ENCODE measurements around the gene KCNA1. TPM values are rescaled to one million over a fixed set of nuclear protein-coding genes. Genes with fewer than 3 reads are reported as not detected.

Gene KCNA1
- total RNA-seq, 4 donors from 2014 or later: 0.27 to 3.9 (median 2.7) TPM

- 81 to 83% methylated on average over 20 of the region's 20 CpGs for WGBS, 2 donors
- H3K9me3 ChIP-seq: no peaks in the 10 kb centered on the region
- H3K4me3 ChIP-seq (replicated peaks in 1 of 3): no peak overlapping the region
- intact Hi-C loops (cut with DNase I): no loop called here
- no peaks in the 10 kb centered on the region for H3K27me3 ChIP-seq
- H3K27ac ChIP-seq: no peak overlapping the region
- H3K4me1 ChIP-seq: no peaks in the 10 kb centered on the region
- TF ChIP-seq POLR2A (IDR thresholded peaks at IDR 0.05) (no peak), CTCF (IDR thresholded peaks at IDR 0.05) (no peak)
- H3K36me3 ChIP-seq: no peaks in the 10 kb centered on the region
- DNase-seq: no peak
Observed at GRCh38 chr12:4881266-4882064, 28.2 kb upstream of the KCNA1 start.

- DNase-seq: no peak
- no peaks in the 10 kb centered on the region for H3K27me3 ChIP-seq
- no peak overlapping the region for H3K4me3 ChIP-seq (replicated peaks in 1 of 3)
- intact Hi-C loops (cut with DNase I): no loop called here
- H3K9me3 ChIP-seq: no peaks in the 10 kb centered on the region
- no peaks in the 10 kb centered on the region for H3K36me3 ChIP-seq
- H3K4me1 ChIP-seq: no peaks in the 10 kb centered on the region
- 77 to 89% methylated on average over 5 of the region's 5 CpGs for WGBS, 2 donors
- no peak overlapping the region for H3K27ac ChIP-seq
- TF ChIP-seq CTCF (IDR thresholded peaks at IDR 0.05) (no peak), POLR2A (IDR thresholded peaks at IDR 0.05) (no peak)
Observed at GRCh38 chr12:4891866-4892265, 17.8 kb upstream of the KCNA1 start.

- WGBS, 2 donors: 81 to 84% methylated on average over 1 of the region's 1 CpG
- H3K4me1 ChIP-seq: no peaks in the 10 kb centered on the region
- H3K27ac ChIP-seq: no peak overlapping the region
- intact Hi-C loops (cut with DNase I): no loop called here
- H3K4me3 ChIP-seq (replicated peaks in 1 of 3): no peak overlapping the region
- no peaks in the 10 kb centered on the region for H3K9me3 ChIP-seq
- DNase-seq: no peak
- no peaks in the 10 kb centered on the region for H3K27me3 ChIP-seq
- TF ChIP-seq CTCF (IDR thresholded peaks at IDR 0.05): no peak
- H3K36me3 ChIP-seq: no peaks in the 10 kb centered on the region
Observed at GRCh38 chr12:4892418-4892817, 17.3 kb upstream of the KCNA1 start.

GRCh38 chr12:4894019-4894418 is 15.7 kb upstream of the KCNA1 start:
- Histone ChIP-seq H3K9me3 (no peaks in the 10 kb centered on the region), H3K27me3 (no peaks in the 10 kb centered on the region), H3K4me3 (replicated peaks in 1 of 3) (no peak overlapping the region), H3K27ac (no peak overlapping the region), H3K4me1 (no peaks in the 10 kb centered on the region), H3K36me3 (no peaks in the 10 kb centered on the region)
- intact Hi-C loops (cut with DNase I): no loop called here
- 67 to 70% methylated on average over 9 of the region's 9 CpGs for WGBS, 2 donors
- no peak for DNase-seq
- no peak for TF ChIP-seq POLR2A (IDR thresholded peaks at IDR 0.05)
- TF ChIP-seq CTCF (IDR thresholded peaks at IDR 0.05): no peak

DNA sequence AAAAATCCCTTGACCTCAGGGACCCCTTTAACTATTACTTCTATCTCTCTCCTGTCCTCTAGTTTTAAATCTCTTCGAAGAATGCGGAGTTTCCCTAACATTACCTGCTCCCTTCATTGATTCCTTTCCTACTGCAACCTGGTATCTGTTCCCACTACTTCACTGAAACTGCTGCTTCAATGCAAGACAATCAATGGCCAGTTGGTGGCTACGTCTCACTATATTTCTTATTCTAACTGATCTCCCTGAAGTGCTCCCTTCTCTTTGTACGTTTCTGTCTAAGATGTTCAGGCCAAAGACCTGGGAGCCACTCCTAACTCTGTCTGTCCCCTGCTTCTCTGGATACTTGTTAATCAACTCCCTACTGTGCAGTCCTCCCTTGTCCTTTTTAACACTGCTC is 10.3 kb upstream of the KCNA1 start:
- intact Hi-C loops (cut with DNase I): no loop called here
- no peaks in the 10 kb centered on the region for H3K9me3 ChIP-seq

More for the DNA sequence above, 10.3 kb upstream of the KCNA1 start:
- 48 to 49% methylated on average over 4 of the region's 4 CpGs for WGBS, 2 donors
- TF ChIP-seq POLR2A (IDR thresholded peaks at IDR 0.05): no peak
- peak in 4 of 6 experiments; percentile 5 to 62 (median 46) for TF ChIP-seq CTCF (IDR thresholded peaks at IDR 0.05)
- no peaks in the 10 kb centered on the region for H3K27me3 ChIP-seq
- no peak overlapping the region for H3K27ac ChIP-seq
- H3K4me1 ChIP-seq: no peaks in the 10 kb centered on the region
- no peaks in the 10 kb centered on the region for H3K36me3 ChIP-seq
- H3K4me3 ChIP-seq (replicated peaks in 1 of 3): no peak overlapping the region
- peak; percentile 19 to 23 for DNase-seq

Measured in thyroid gland (tissue), 4 donors.